NT2/D1 (cell line): ENCODE measurements around the gene SERPINA10.

Experiments used
- DNase-seq: peaks from one replicate; pipeline ENCODE4 v3.0.0-alpha.2; 2011; ENCODE audit warnings: low read depth, low spot score
- H3K27me3 ChIP-seq: 2 replicates; pipeline ENCODE4 v1.6.0; 2011; ENCODE audit warnings: mild to moderate bottlenecking; ENCODE audit not compliant: insufficient read length, insufficient read depth
- H3K36me3 ChIP-seq: 2 replicates; pipeline ENCODE4 v1.6.1; 2011; ENCODE audit warnings: mild to moderate bottlenecking, low read length, mixed read lengths; ENCODE audit not compliant: insufficient read depth, insufficient read length
- H3K4me1 ChIP-seq: 2 replicates; pipeline ENCODE4 v1.5.1; 2011; ENCODE audit not compliant: insufficient read depth, insufficient read length
- H3K4me3 ChIP-seq: 2 replicates; pipeline ENCODE4 v1.5.1; 2011; ENCODE audit warnings: low read depth; ENCODE audit not compliant: insufficient read length
- H3K9ac ChIP-seq: 2 replicates; pipeline ENCODE4 v1.6.0; 2011; ENCODE audit warnings: low read depth; ENCODE audit not compliant: insufficient read length
- H3K9me3 ChIP-seq: 2 replicates; pipeline ENCODE4 v1.5.1; 2011; ENCODE audit warnings: mild to moderate bottlenecking, low read length; ENCODE audit not compliant: insufficient read depth
- SUZ12 ChIP-seq: IDR thresholded peaks from 2 replicates; pipeline ENCODE4 v1.6.1; 2011; ENCODE audit not compliant: insufficient read length, insufficient read depth; ENCODE audit errors: extremely low read depth
- YY1 ChIP-seq: IDR thresholded peaks from 2 replicates; pipeline ENCODE4 v1.6.1; 2011; ENCODE audit not compliant: insufficient read length, insufficient read depth
- ZNF274 ChIP-seq: IDR thresholded peaks from 2 replicates; pipeline ENCODE4 v1.6.1; 2011; ENCODE audit warnings: mild to moderate bottlenecking, low read depth, low read length

The SERPINA10 gene

DNA sequence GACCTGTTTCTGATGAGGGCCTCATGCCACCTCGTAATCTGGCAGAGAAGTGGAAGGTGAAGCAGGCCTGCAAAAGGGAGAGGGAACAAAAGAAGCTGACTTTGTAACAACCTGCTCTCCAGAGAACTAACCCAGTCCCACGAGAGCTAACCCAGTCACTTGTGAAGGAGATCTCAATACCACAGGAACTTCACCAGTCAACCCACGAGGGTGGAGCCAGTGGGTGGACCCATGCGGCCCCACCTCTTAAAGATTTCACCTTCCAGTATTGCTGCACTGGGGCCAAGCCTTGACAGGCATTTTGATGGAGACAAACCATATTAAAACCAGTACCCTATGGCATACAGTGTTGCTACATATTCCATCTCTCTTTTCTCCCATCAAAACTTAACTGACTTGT is 55.1 kb downstream of the SERPINA10 start:
- Histone ChIP-seq H3K9me3 (no peaks in the 10 kb centered on the region), H3K4me3 (no peak overlapping the region), H3K27me3 (no peaks in the 10 kb centered on the region), H3K36me3 (peaks cover 3% of the 10 kb centered on the region), H3K9ac (no peak overlapping the region), H3K4me1 (no peaks in the 10 kb centered on the region)
- no peak for TF ChIP-seq ZNF274
- TF ChIP-seq SUZ12, result no peak
- no peak for TF ChIP-seq YY1
- no peak for DNase-seq

DNA sequence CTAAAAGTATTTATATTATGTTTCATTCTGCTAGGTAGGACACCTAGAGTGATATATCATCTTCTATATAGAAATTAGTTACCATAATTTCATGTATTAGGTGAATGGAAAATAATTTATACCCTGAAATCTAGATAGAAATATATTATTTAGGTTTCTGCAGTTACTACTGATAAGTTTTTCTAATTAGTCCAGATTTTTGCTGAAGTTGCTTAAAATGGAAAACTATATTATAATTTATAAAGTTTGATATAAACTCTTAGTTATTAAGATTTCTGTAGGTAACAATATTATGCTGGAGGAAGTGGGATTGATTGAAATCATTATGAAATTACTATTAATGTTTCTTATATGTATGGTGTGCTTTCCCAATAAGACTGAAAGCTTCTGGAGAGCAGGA is 56.0 kb downstream of the SERPINA10 start:
- peaks cover 3% of the 10 kb centered on the region for H3K36me3 ChIP-seq
- H3K27me3 ChIP-seq, result no peaks in the 10 kb centered on the region
- no peaks in the 10 kb centered on the region for H3K4me1 ChIP-seq
- H3K9me3 ChIP-seq, result no peaks in the 10 kb centered on the region
- DNase-seq, result no peak
- no peak overlapping the region for H3K9ac ChIP-seq
- H3K4me3 ChIP-seq, result no peak overlapping the region
- no peak for TF ChIP-seq SUZ12
